22Rv1 (cell line): ENCODE data around the gene SFSWAP.

Experiments
- ZFX ChIP-seq: fragments of 450-650 bp; IDR thresholded peaks from 2 replicates; pipeline ENCODE4 v1.6.1; 2017; ENCODE audit warnings: antibody characterized with exemption, borderline replicate concordance
- TF ChIP-seq, protein P1 (sequence below): fragments of 450-650 bp; IDR thresholded peaks from 2 replicates; pipeline ENCODE4 v1.5.1; 2017; ENCODE audit warnings: mild to moderate bottlenecking

DNA sequence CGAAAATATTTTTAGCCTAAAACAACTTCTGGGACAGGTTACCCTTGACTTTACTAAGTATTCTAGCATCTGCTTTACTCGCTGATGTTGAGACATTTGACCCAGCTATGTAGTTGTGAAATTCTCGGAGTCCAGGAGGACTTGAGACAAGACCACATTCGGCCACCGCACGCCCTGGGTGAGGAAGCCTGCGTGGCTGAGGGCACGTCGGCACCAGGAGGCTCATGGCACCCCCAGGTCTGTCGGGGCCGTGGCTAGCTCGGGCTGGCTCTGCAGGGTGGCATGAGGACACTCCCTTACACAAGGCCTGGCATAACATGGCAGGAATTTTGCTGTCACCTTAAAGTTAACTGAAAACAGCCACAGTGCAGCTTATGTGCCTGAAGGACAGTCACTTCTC is 59.2 kb downstream of the SFSWAP start:
- TF ChIP-seq, protein P1, sequence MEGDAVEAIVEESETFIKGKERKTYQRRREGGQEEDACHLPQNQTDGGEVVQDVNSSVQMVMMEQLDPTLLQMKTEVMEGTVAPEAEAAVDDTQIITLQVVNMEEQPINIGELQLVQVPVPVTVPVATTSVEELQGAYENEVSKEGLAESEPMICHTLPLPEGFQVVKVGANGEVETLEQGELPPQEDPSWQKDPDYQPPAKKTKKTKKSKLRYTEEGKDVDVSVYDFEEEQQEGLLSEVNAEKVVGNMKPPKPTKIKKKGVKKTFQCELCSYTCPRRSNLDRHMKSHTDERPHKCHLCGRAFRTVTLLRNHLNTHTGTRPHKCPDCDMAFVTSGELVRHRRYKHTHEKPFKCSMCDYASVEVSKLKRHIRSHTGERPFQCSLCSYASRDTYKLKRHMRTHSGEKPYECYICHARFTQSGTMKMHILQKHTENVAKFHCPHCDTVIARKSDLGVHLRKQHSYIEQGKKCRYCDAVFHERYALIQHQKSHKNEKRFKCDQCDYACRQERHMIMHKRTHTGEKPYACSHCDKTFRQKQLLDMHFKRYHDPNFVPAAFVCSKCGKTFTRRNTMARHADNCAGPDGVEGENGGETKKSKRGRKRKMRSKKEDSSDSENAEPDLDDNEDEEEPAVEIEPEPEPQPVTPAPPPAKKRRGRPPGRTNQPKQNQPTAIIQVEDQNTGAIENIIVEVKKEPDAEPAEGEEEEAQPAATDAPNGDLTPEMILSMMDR = no peak
- no peak for TF ChIP-seq ZFX
